Measurements from ENCODE around the gene IRF4.

GRCh38 chr6:412146-412886 lies 20.8 kb downstream of the IRF4 start:
- TF ChIP-seq, protein P1, sequence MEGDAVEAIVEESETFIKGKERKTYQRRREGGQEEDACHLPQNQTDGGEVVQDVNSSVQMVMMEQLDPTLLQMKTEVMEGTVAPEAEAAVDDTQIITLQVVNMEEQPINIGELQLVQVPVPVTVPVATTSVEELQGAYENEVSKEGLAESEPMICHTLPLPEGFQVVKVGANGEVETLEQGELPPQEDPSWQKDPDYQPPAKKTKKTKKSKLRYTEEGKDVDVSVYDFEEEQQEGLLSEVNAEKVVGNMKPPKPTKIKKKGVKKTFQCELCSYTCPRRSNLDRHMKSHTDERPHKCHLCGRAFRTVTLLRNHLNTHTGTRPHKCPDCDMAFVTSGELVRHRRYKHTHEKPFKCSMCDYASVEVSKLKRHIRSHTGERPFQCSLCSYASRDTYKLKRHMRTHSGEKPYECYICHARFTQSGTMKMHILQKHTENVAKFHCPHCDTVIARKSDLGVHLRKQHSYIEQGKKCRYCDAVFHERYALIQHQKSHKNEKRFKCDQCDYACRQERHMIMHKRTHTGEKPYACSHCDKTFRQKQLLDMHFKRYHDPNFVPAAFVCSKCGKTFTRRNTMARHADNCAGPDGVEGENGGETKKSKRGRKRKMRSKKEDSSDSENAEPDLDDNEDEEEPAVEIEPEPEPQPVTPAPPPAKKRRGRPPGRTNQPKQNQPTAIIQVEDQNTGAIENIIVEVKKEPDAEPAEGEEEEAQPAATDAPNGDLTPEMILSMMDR (IDR thresholded peaks at IDR 0.05) = no peak
- TF ChIP-seq EZH2 (IDR thresholded peaks at IDR 0.05; ENCODE audit: borderline replicate concordance, insufficient read depth, low read depth, low read length, poor library complexity, severe bottlenecking) = no peak

All from B cell (primary cell).